Upper lobe of right lung (tissue), 1 donor: ENCODE data around the gene CRHR2. TPM values are rescaled to one million over a fixed set of nuclear protein-coding genes. Genes with fewer than 3 reads are reported as not detected.

ENCODE experiments used
- ATAC-seq: fragments of 200-7000 bp; cut with Tn5 transposase; one replicate; pipeline ENCODE4 v1.9.1; 2020; ENCODE audit warnings: mild to moderate bottlenecking, moderate library complexity
- DNase-seq: peaks from one replicate; pipeline ENCODE4 v3.0.0-alpha.2; 2020
- H3K27ac ChIP-seq: fragments of 200-600 bp; one replicate; pipeline ENCODE4 v1.8.0; 2022
- H3K27me3 ChIP-seq: fragments of 200-600 bp; one replicate; pipeline ENCODE4 v1.8.0; 2022; ENCODE audit warnings: mild to moderate bottlenecking
- H3K36me3 ChIP-seq: fragments of 200-600 bp; one replicate; pipeline ENCODE4 v1.8.0; 2022
- H3K4me1 ChIP-seq: fragments of 200-600 bp; one replicate; pipeline ENCODE4 v1.8.0; 2022
- H3K4me3 ChIP-seq: fragments of 200-600 bp; one replicate; pipeline ENCODE4 v1.8.0; 2022; ENCODE audit warnings: mild to moderate bottlenecking
- H3K9me3 ChIP-seq: fragments of 200-600 bp; one replicate; pipeline ENCODE4 v1.8.0; 2022
- CTCF ChIP-seq: fragments of 200-600 bp; IDR thresholded peaks from one replicate; pipeline ENCODE4 v1.8.0; 2022; ENCODE audit warnings: antibody characterized with exemption
- intact Hi-C: fragments of 100-400 bp; cut with DNase I; formaldehyde crosslinking; loops from one replicate; pipeline ENCODE4 v1.11.0; 2022
- total RNA-seq: library from RNA; stranded (reverse); fragmentation: NEBNext Ultra II Directional; extraction: Animal tissue kit (Norgen Biotek cat#: 25700); gene quantifications from one replicate; pipeline ENCODE4 v1.2.1, GENCODE V29; 2021
- donor health status: DM: no; HTN: yes; CAD: no; lungs with severe emphysema.

Gene CRHR2
- total RNA-seq, 1 donor from 2014 or later: not detected

- intact Hi-C loops: no loop called here
Observed at GRCh38 chr7:30656006-30656957, 26.0 kb downstream of the CRHR2 start.

GRCh38 chr7:30655096-30655970 is 26.9 kb downstream of the CRHR2 start:
- H3K4me3 ChIP-seq: no peak overlapping the region
- H3K27ac ChIP-seq: no peak overlapping the region
- DNase-seq: peak; percentile 53
- intact Hi-C loops: no loop called here
- no peaks in the 10 kb centered on the region for H3K9me3 ChIP-seq
- no peak for TF ChIP-seq CTCF
- ATAC-seq: no peak
- H3K4me1 ChIP-seq: no peaks in the 10 kb centered on the region
- H3K27me3 ChIP-seq: no peaks in the 10 kb centered on the region
- H3K36me3 ChIP-seq: no peaks in the 10 kb centered on the region

More at GRCh38 chr7:30656006-30656957, 26.0 kb downstream of the CRHR2 start:
- DNase-seq (peak; percentile 40), ATAC-seq (no peak)
- no peaks in the 10 kb centered on the region for H3K4me1 ChIP-seq
- no peaks in the 10 kb centered on the region for H3K9me3 ChIP-seq
- no peak overlapping the region for H3K4me3 ChIP-seq
- no peak overlapping the region for H3K27ac ChIP-seq
- TF ChIP-seq CTCF: no peak
- no peaks in the 10 kb centered on the region for H3K36me3 ChIP-seq
- H3K27me3 ChIP-seq: no peaks in the 10 kb centered on the region

GRCh38 chr7:30654296-30655090 is 27.8 kb downstream of the CRHR2 start:
- Histone ChIP-seq H3K4me1 (no peaks in the 10 kb centered on the region), H3K9me3 (no peaks in the 10 kb centered on the region), H3K27me3 (no peaks in the 10 kb centered on the region), H3K36me3 (no peaks in the 10 kb centered on the region), H3K4me3 (no peak overlapping the region), H3K27ac (no peak overlapping the region)
- TF ChIP-seq CTCF: no peak
- intact Hi-C loops: no loop called here
- ATAC-seq: no peak
- peak; percentile 55 for DNase-seq

- no peak for TF ChIP-seq CTCF
- Histone ChIP-seq H3K4me3 (no peak overlapping the region), H3K4me1 (no peaks in the 10 kb centered on the region), H3K27me3 (no peaks in the 10 kb centered on the region), H3K27ac (no peak overlapping the region), H3K36me3 (no peaks in the 10 kb centered on the region), H3K9me3 (no peaks in the 10 kb centered on the region)
- intact Hi-C loops: no loop called here
- ATAC-seq (no peak), DNase-seq (peak; percentile 48)
Observed at GRCh38 chr7:30652698-30653641, 29.3 kb downstream of the CRHR2 start.
